ENCODE measurements around the gene YWHAQ. TPM values are rescaled to one million over a fixed set of nuclear protein-coding genes. Genes with fewer than 3 reads are reported as not detected.

The YWHAQ gene
- total RNA-seq, 4 donors from 2014 or later: 40.3 to 63.7 (median 48.4) TPM

- no peak overlapping the region for H3K27ac ChIP-seq
- no peaks in the 10 kb centered on the region for H3K27me3 ChIP-seq
- ATAC-seq (no peak), DNase-seq (no peak)
- TF ChIP-seq POLR2A (IDR thresholded peaks at IDR 0.05) (no peak), CTCF (IDR thresholded peaks at IDR 0.05 in 4 of 5, conservative IDR thresholded peaks at IDR 0.05 in 1 of 5) (no peak)
- no peaks in the 10 kb centered on the region for H3K36me3 ChIP-seq
- no peaks in the 10 kb centered on the region for H3K9me3 ChIP-seq
- H3K4me1 ChIP-seq: peaks cover 10 to 15% of the 10 kb centered on the region in 2 donors
- H3K4me3 ChIP-seq: no peak overlapping the region
- in situ Hi-C loops (cut with MboI; ENCODE audit: low sequenced_read_pairs in 4 of 4): loop anchor here in 1 of 4 donors (25.0 kb wide), 1 partner anchor 396 kb away; the partner anchor contains the start of gene KLF11
- intact Hi-C loops (cut with DNase I; ENCODE audit: low total_unique reads): no loop called here
Measured at GRCh38 chr2:9641641-9642040, 10.8 kb upstream of the YWHAQ start.

GRCh38 chr2:9640403-9641104 lies 9.8 kb upstream of the YWHAQ start:
- intact Hi-C loops (cut with DNase I; ENCODE audit: low total_unique reads) (no loop called here), in situ Hi-C loops (cut with MboI; ENCODE audit: low sequenced_read_pairs in 4 of 4) (loop anchor here in 1 of 4 donors (25.0 kb wide), 1 partner anchor 397 kb away; the partner anchor contains the start of gene KLF11)
- TF ChIP-seq POLR2A (IDR thresholded peaks at IDR 0.05) (no peak), CTCF (IDR thresholded peaks at IDR 0.05 in 4 of 5, conservative IDR thresholded peaks at IDR 0.05 in 1 of 5) (no peak)
- Histone ChIP-seq H3K36me3 (no peaks in the 10 kb centered on the region), H3K9me3 (no peaks in the 10 kb centered on the region), H3K27ac (no peak overlapping the region), H3K4me3 (no peak overlapping the region), H3K27me3 (no peaks in the 10 kb centered on the region), H3K4me1 (peaks cover 10 to 15% of the 10 kb centered on the region in 2 donors)
- no peak for DNase-seq
- no peak for ATAC-seq

GRCh38 chr2:9639740-9640343 lies 9.0 kb upstream of the YWHAQ start:
- no peak for TF ChIP-seq CTCF (IDR thresholded peaks at IDR 0.05 in 4 of 5, conservative IDR thresholded peaks at IDR 0.05 in 1 of 5)
- no peak overlapping the region for H3K27ac ChIP-seq
- H3K9me3 ChIP-seq: no peaks in the 10 kb centered on the region
- H3K4me1 ChIP-seq: peaks cover 10 to 15% of the 10 kb centered on the region in 2 donors
- intact Hi-C loops (cut with DNase I; ENCODE audit: low total_unique reads) (loop anchor here (10.0 kb wide), 1 partner anchor 1635 kb away; no protein-coding TSS in a partner anchor), in situ Hi-C loops (cut with MboI; ENCODE audit: low sequenced_read_pairs in 4 of 4) (loop anchor here in 1 of 4 donors (25.0 kb wide), 1 partner anchor 397 kb away; the partner anchor contains the start of gene KLF11)
- H3K36me3 ChIP-seq: no peaks in the 10 kb centered on the region
- H3K27me3 ChIP-seq: no peaks in the 10 kb centered on the region
- DNase-seq (no peak), ATAC-seq (no peak)
- no peak overlapping the region for H3K4me3 ChIP-seq

GRCh38 chr2:9639000-9639602 lies 8.3 kb upstream of the YWHAQ start:
- Histone ChIP-seq H3K27me3 (no peaks in the 10 kb centered on the region), H3K36me3 (no peaks in the 10 kb centered on the region), H3K4me1 (peaks cover 10 to 15% of the 10 kb centered on the region in 2 donors), H3K4me3 (no peak overlapping the region), H3K9me3 (no peaks in the 10 kb centered on the region), H3K27ac (peak overlapping the region; percentile 26 to 59 (median 44))
- in situ Hi-C loops (cut with MboI; ENCODE audit: low sequenced_read_pairs in 4 of 4): loop anchor here in 1 of 4 donors (25.0 kb wide), 1 partner anchor 398 kb away; the partner anchor contains the start of gene KLF11
- DNase-seq (no peak), ATAC-seq (peak in 1 of 2 donors; percentile 15)
- TF ChIP-seq POLR2A (IDR thresholded peaks at IDR 0.05): no peak
- no peak for TF ChIP-seq CTCF (IDR thresholded peaks at IDR 0.05 in 4 of 5, conservative IDR thresholded peaks at IDR 0.05 in 1 of 5)
- intact Hi-C loops (cut with DNase I; ENCODE audit: low total_unique reads): loop anchor here (10.0 kb wide), 1 partner anchor 1634 kb away; no protein-coding TSS in a partner anchor

All from gastrocnemius medialis (tissue), 4 donors.